AG09309 (cell line): ENCODE results near the gene DIPK1A.

Experiments used
- DNase-seq: peaks from one replicate; pipeline ENCODE4 v3.0.0-alpha.2; 2010; ENCODE audit warnings: low read depth
- H3K4me3 ChIP-seq: 2 replicates; pipeline ENCODE4 v1.5.1; 2011; ENCODE audit warnings: mild to moderate bottlenecking, low read depth, low read length, moderate library complexity; ENCODE audit not compliant: control insufficient read depth
- CTCF ChIP-seq: IDR thresholded peaks from 2 replicates; pipeline ENCODE4 v1.5.1; 2011; ENCODE audit warnings: mild to moderate bottlenecking, low read depth, low read length, inconsistent platforms; ENCODE audit not compliant: insufficient read depth, control insufficient read depth; ENCODE audit errors: missing control alignments

Gene DIPK1A

GRCh38 chr1:92831368-92831761, 129.9 kb downstream of the DIPK1A start:
- H3K4me3 ChIP-seq = no peak overlapping the region
- no peak for DNase-seq
- TF ChIP-seq CTCF = no peak

GRCh38 chr1:92826792-92827191, 134.5 kb downstream of the DIPK1A start:
- no peak overlapping the region for H3K4me3 ChIP-seq
- no peak for DNase-seq
- no peak for TF ChIP-seq CTCF

GRCh38 chr1:92822879-92823278, 138.4 kb downstream of the DIPK1A start:
- no peak for DNase-seq
- no peak overlapping the region for H3K4me3 ChIP-seq
- no peak for TF ChIP-seq CTCF

- no peak for DNase-seq
- no peak overlapping the region for H3K4me3 ChIP-seq
- no peak for TF ChIP-seq CTCF
Measured at GRCh38 chr1:92820551-92820950, 140.7 kb downstream of the DIPK1A start.

GRCh38 chr1:92820024-92820423, 141.2 kb downstream of the DIPK1A start:
- no peak for DNase-seq
- H3K4me3 ChIP-seq = no peak overlapping the region
- TF ChIP-seq CTCF = peak; percentile 12

- no peak overlapping the region for H3K4me3 ChIP-seq
- peak; percentile 83 for TF ChIP-seq CTCF
- DNase-seq = no peak
Measured at GRCh38 chr1:92817986-92818764, 143.1 kb downstream of the DIPK1A start.
